SK-N-SH (cell line): ENCODE results near the gene AFAP1L1. TPM values are rescaled to one million over a fixed set of nuclear protein-coding genes. Genes with fewer than 3 reads are reported as not detected.

Source experiments
- CTCF ChIA-PET: fragments of 300-600, 350-600 bp; formaldehyde crosslinking; extraction: SDS; loops from one replicate; lab custom pipeline; 2021; lab: Yijun Ruan, JAX
- POLR2A ChIA-PET: fragments of 350-600 bp; sonication (Branson Sonifier 250); formaldehyde crosslinking; extraction: SDS; loops from one replicate; lab custom pipeline; 2020; ENCODE audit warnings: antibody characterized with exemption, inconsistent platforms; lab: Yijun Ruan, JAX
- DNase-seq: peaks from one replicate; pipeline ENCODE4 v3.0.0; 2012
- H2AFZ ChIP-seq: fragments of 200-600 bp; sonication (generic); 2 replicates; pipeline ENCODE4 v1.8.1; 2016; ENCODE audit warnings: antibody characterized with exemption, mild to moderate bottlenecking, low read depth
- H3F3A ChIP-seq: fragments of 200-600 bp; sonication (generic); replicated peaks from 2 replicates; pipeline ENCODE3; 2016; ENCODE audit warnings: antibody characterized with exemption, mild to moderate bottlenecking; ENCODE audit not compliant: insufficient read depth
- H3K27ac ChIP-seq, 2 experiments: fragments of 200-500 bp in 1 of 2; fragments of 200-600 bp in 1 of 2; sonication (Bioruptor generic) in 1 of 2; sonication (generic), shearing (Covaris generic) in 1 of 2; 2 replicates each; pipeline versions ENCODE4 v1.5.1 to v1.6.1; 2014 to 2016; ENCODE audit warnings: low read depth in 2 of 2, inconsistent platforms in 1 of 2, low read length in 1 of 2, mild to moderate bottlenecking in 1 of 2, mixed read lengths in 1 of 2
- H3K27me3 ChIP-seq: fragments of 200-600 bp; sonication (generic), shearing (Covaris generic); 2 replicates; pipeline ENCODE4 v1.6.1; 2016; ENCODE audit warnings: mixed run types; ENCODE audit not compliant: insufficient read depth
- H3K36me3 ChIP-seq, 2 experiments: fragments of 200-500 bp in 1 of 2; fragments of 200-600 bp in 1 of 2; sonication (Bioruptor generic) in 1 of 2; sonication (generic) in 1 of 2; replicated peaks in 1 of 2; 2 replicates each; pipeline versions ENCODE3 to v1.5.1; 2014 to 2016; ENCODE audit warnings: low read length in 1 of 2, mild to moderate bottlenecking in 1 of 2; ENCODE audit not compliant: insufficient read depth in 2 of 2, control insufficient read depth in 1 of 2
- H3K4me1 ChIP-seq, 2 experiments: fragments of 200-500 bp in 1 of 2; fragments of 200-600 bp in 1 of 2; sonication (Bioruptor generic) in 1 of 2; sonication (generic), shearing (Covaris generic) in 1 of 2; 2 replicates each; pipeline versions ENCODE4 v1.5.1 to v1.6.1; 2014 to 2016; ENCODE audit warnings: low read depth in 1 of 2, low read length in 1 of 2, mixed run types in 1 of 2; ENCODE audit not compliant: insufficient read depth in 2 of 2, control insufficient read depth in 1 of 2
- H3K4me2 ChIP-seq: fragments of 200-600 bp; sonication (generic), shearing (Covaris generic); 2 replicates; pipeline ENCODE4 v1.6.1; 2017; ENCODE audit warnings: mixed run types
- H3K4me3 ChIP-seq, 2 experiments: fragments of 200-500 bp in 1 of 2; fragments of 200-600 bp in 1 of 2; sonication (Bioruptor generic) in 1 of 2; sonication (generic), shearing (Covaris generic) in 1 of 2; 2 replicates each; pipeline versions ENCODE4 v1.5.1 to v1.8.1; 2014 to 2016; ENCODE audit warnings: low read depth in 2 of 2, inconsistent platforms in 1 of 2, low read length in 1 of 2, mild to moderate bottlenecking in 1 of 2, mixed read lengths in 1 of 2, moderate library complexity in 1 of 2
- H3K79me2 ChIP-seq: fragments of 200-600 bp; sonication (generic); 2 replicates; pipeline ENCODE4 v1.8.1; 2017; ENCODE audit warnings: mild to moderate bottlenecking; ENCODE audit not compliant: insufficient read depth
- H3K9ac ChIP-seq: fragments of 200-600 bp; sonication (generic); 2 replicates; pipeline ENCODE4 v1.6.1; 2017; ENCODE audit warnings: mixed run types
- H3K9me2 ChIP-seq: fragments of 200-600 bp; sonication (generic); 2 replicates; pipeline ENCODE4 v1.6.1; 2017; ENCODE audit warnings: mixed run types
- H3K9me3 ChIP-seq: fragments of 200-600 bp; sonication (generic); 2 replicates; pipeline ENCODE4 v1.6.1; 2017; ENCODE audit warnings: mixed run types, mild to moderate bottlenecking, moderate library complexity
- H4K20me1 ChIP-seq: fragments of 200-600 bp; sonication (generic); 2 replicates; pipeline ENCODE4 v1.6.1; 2017; ENCODE audit warnings: mild to moderate bottlenecking, mixed run types; ENCODE audit not compliant: insufficient read depth
- ELF1 ChIP-seq: IDR thresholded peaks from 2 replicates; pipeline ENCODE4 v1.4.0; 2012
- EZH2phosphoT487 ChIP-seq: fragments of 200-600 bp; sonication (generic); IDR thresholded peaks from 2 replicates; pipeline ENCODE4 v1.6.1; 2017; ENCODE audit warnings: low read depth, mixed run types, mild to moderate bottlenecking, antibody characterized with exemption, moderate library complexity, borderline replicate concordance
- FOSL2 ChIP-seq: IDR thresholded peaks from 2 replicates; pipeline ENCODE4 v1.4.0; 2012; ENCODE audit warnings: low read depth, mild to moderate bottlenecking, moderate library complexity, borderline replicate concordance
- FOXJ3 ChIP-seq: sonication (generic); formaldehyde crosslinking; IDR thresholded peaks from 2 replicates; pipeline ENCODE4 v1.5.1; 2020; ENCODE audit warnings: mild to moderate bottlenecking, missing genetic modification reagents
- FOXM1 ChIP-seq: IDR thresholded peaks from 2 replicates; pipeline ENCODE4 v1.4.0; 2012; ENCODE audit warnings: low read depth, mild to moderate bottlenecking
- GABPA ChIP-seq: IDR thresholded peaks from 2 replicates; pipeline ENCODE4 v1.4.0; 2012; ENCODE audit warnings: low read depth, mild to moderate bottlenecking
- JUND ChIP-seq: IDR thresholded peaks from 2 replicates; pipeline ENCODE4 v1.4.0; 2012
- MAX ChIP-seq: IDR thresholded peaks from 2 replicates; pipeline ENCODE4 v1.4.0; 2012; ENCODE audit warnings: low read depth
- MEF2A ChIP-seq: IDR thresholded peaks from 2 replicates; pipeline ENCODE4 v1.4.0; 2012; ENCODE audit warnings: low read depth, borderline replicate concordance
- MXI1 ChIP-seq: IDR thresholded peaks from 2 replicates; pipeline ENCODE4 v1.6.1; 2012; ENCODE audit warnings: mild to moderate bottlenecking, low read depth, low read length, improper control_type of control experiment
- REST ChIP-seq: IDR thresholded peaks from 2 replicates; pipeline ENCODE4 v1.6.1; 2012; ENCODE audit warnings: mild to moderate bottlenecking, low read depth, low read length, moderate library complexity
- RXRA ChIP-seq: IDR thresholded peaks from 2 replicates; pipeline ENCODE4 v1.4.0; 2012; ENCODE audit warnings: low read depth, mild to moderate bottlenecking, borderline replicate concordance
- SIN3A ChIP-seq: IDR thresholded peaks from 2 replicates; pipeline ENCODE4 v1.6.1; 2012; ENCODE audit warnings: low read depth, mild to moderate bottlenecking, low read length, moderate library complexity, borderline replicate concordance
- SMC3 ChIP-seq: IDR thresholded peaks from 2 replicates; pipeline ENCODE4 v1.6.1; 2012; ENCODE audit warnings: low read depth, low read length, improper control_type of control experiment
- TAF1 ChIP-seq: IDR thresholded peaks from 2 replicates; pipeline ENCODE4 v1.6.1; 2012; ENCODE audit warnings: low read depth, mild to moderate bottlenecking, low read length, moderate library complexity, borderline replicate concordance
- USF1 ChIP-seq: IDR thresholded peaks from 2 replicates; pipeline ENCODE4 v1.4.0; 2012; ENCODE audit warnings: low read depth, borderline replicate concordance
- USF2 ChIP-seq: fragments of 150-350 bp; IDR thresholded peaks from 2 replicates; pipeline ENCODE4 v1.6.1; 2017; ENCODE audit warnings: antibody characterized with exemption, low read length, low read depth, borderline replicate concordance
- ZBTB33 ChIP-seq: IDR thresholded peaks from 2 replicates; pipeline ENCODE4 v1.4.0; 2012; ENCODE audit warnings: low read depth, borderline replicate concordance
- WGBS: methylation state at CpG from one replicate; pipeline ENCODE4 v1.1.6; 2017; ENCODE audit warnings: low lambda C conversion rate; 5-methylcytosine and 5-hydroxymethylcytosine counted together
- polyA plus RNA-seq, 3 experiments: library from polyadenylated mRNA; depleted of rRNA; stranded (reverse); fragments of >200 nt; gene quantifications; 2 replicates each; pipeline ENCODE4 v1.2.3, GENCODE V29; 2012

The AFAP1L1 gene
- polyA plus RNA-seq, 1 of the 3 experiments (the other 2 are of a cell fraction), result 0.82 TPM

- WGBS, result 43% methylated on average over 1 of the region's 1 CpG
- H3K79me2 ChIP-seq, result no peaks in the 10 kb centered on the region
- ChIA-PET CTCF (interaction anchor here (10.0 to 41.4 kb wide), 2 partner anchors 18 to 35 kb away, joined by 173 to 1751 read pairs; no protein-coding TSS in a partner anchor), POLR2A (interaction anchor here (1.6 kb wide), 1 partner anchor 34 kb away, joined by 5 read pairs; no protein-coding TSS in a partner anchor)
- no peaks in the 10 kb centered on the region for H3K27me3 ChIP-seq
- no peaks in the 10 kb centered on the region for H3K9me3 ChIP-seq
- H3K4me3 ChIP-seq, result no peak overlapping the region
- no peaks in the 10 kb centered on the region for H3K9me2 ChIP-seq
- no peak for DNase-seq
- no peak overlapping the region for H3K9ac ChIP-seq
- peak overlapping the region; percentile 5 to 48; a peak in 2 of 4 replicates for H3K27ac ChIP-seq
- peaks cover 4% of the 10 kb centered on the region for H3F3A ChIP-seq
- no peak overlapping the region for H3K4me2 ChIP-seq
- TF ChIP-seq GABPA, result no peak
- no peak for TF ChIP-seq JUND
- no peak for TF ChIP-seq RXRA
- no peak for TF ChIP-seq MAX
- no peak for TF ChIP-seq SMC3
- no peaks in the 10 kb centered on the region for H3K36me3 ChIP-seq
- no peak overlapping the region for H2AFZ ChIP-seq
- H3K4me1 ChIP-seq, result peaks cover 0 to 25% of the 10 kb centered on the region in 2 experiments; a peak in 1 of 4 replicates
- no peaks in the 10 kb centered on the region for H4K20me1 ChIP-seq
Measured at GRCh38 chr5:149387982-149388381, 116.3 kb downstream of the AFAP1L1 start.

GRCh38 chr5:149388498-149389190, 117.0 kb downstream of the AFAP1L1 start:
- DNase-seq, result no peak
- no peak overlapping the region for H3K4me2 ChIP-seq
- POLR2A ChIA-PET, result interaction anchor here (1.6 kb wide), 1 partner anchor 33 kb away, joined by 5 read pairs; no protein-coding TSS in a partner anchor
- no peak overlapping the region; a peak in 1 of 4 replicates for H3K4me3 ChIP-seq
- peaks cover 4% of the 10 kb centered on the region for H3F3A ChIP-seq
- H3K36me3 ChIP-seq, result no peaks in the 10 kb centered on the region
- WGBS, result 77% methylated on average over 7 of the region's 7 CpGs
- H3K79me2 ChIP-seq, result no peaks in the 10 kb centered on the region
- CTCF ChIA-PET, result interaction anchor here (10.0 to 41.4 kb wide), 2 partner anchors 19 to 35 kb away, joined by 173 to 1751 read pairs; no protein-coding TSS in a partner anchor
- H2AFZ ChIP-seq, result no peak overlapping the region
- H3K9ac ChIP-seq, result no peak overlapping the region
- no peaks in the 10 kb centered on the region for H3K9me2 ChIP-seq
- H3K4me1 ChIP-seq, result peaks cover 0 to 20% of the 10 kb centered on the region in 2 experiments; a peak in 1 of 4 replicates
- peak overlapping the region in 1 of 2 experiments; percentile 48; a peak in 2 of 4 replicates for H3K27ac ChIP-seq
- H3K9me3 ChIP-seq, result no peaks in the 10 kb centered on the region
- H4K20me1 ChIP-seq, result no peaks in the 10 kb centered on the region
- no peaks in the 10 kb centered on the region for H3K27me3 ChIP-seq
- no peak for TF ChIP-seq MEF2A
- TF ChIP-seq FOSL2, result no peak
- TF ChIP-seq REST, result no peak
- no peak for TF ChIP-seq ZBTB33
- no peak for TF ChIP-seq RXRA
- no peak for TF ChIP-seq USF2
- no peak for TF ChIP-seq JUND
- no peak for TF ChIP-seq MXI1
- no peak for TF ChIP-seq FOXJ3
- no peak for TF ChIP-seq ELF1
- no peak for TF ChIP-seq EZH2phosphoT487
- TF ChIP-seq TAF1, result no peak
- TF ChIP-seq SIN3A, result no peak
- TF ChIP-seq FOXM1, result no peak
- no peak for TF ChIP-seq USF1
